Neutrophil (primary cell): ENCODE data around the gene NFIB.

Experiments
- H3K27ac ChIP-seq: fragments of 200-600 bp; sonication (generic); 2 replicates; pipeline ENCODE4 v1.5.1; 2016; ENCODE audit warnings: mild to moderate bottlenecking, moderate library complexity
- H3K27me3 ChIP-seq: fragments of 200-600 bp; sonication (generic); 2 replicates; pipeline ENCODE4 v1.6.0; 2016; ENCODE audit warnings: mild to moderate bottlenecking
- H3K36me3 ChIP-seq: fragments of 200-600 bp; sonication (generic); 2 replicates; pipeline ENCODE4 v1.5.1; 2017
- H3K4me1 ChIP-seq, 2 experiments: fragments of 200-600 bp in 1 of 2; sonication (generic) in 1 of 2; 1 replicate in 1 of 2; 2 replicates in 1 of 2; pipeline versions ENCODE4 v1.5.1 to v1.6.1; 2013 to 2016; ENCODE audit warnings: low read depth in 1 of 2, low read length in 1 of 2, mild to moderate bottlenecking in 1 of 2, moderate library complexity in 1 of 2; ENCODE audit not compliant: control insufficient read depth in 1 of 2, insufficient read depth in 1 of 2
- H3K4me3 ChIP-seq, 2 experiments: fragments of 200-600 bp in 1 of 2; sonication (generic) in 1 of 2; 1 replicate in 1 of 2; 2 replicates in 1 of 2; pipeline ENCODE4 v1.5.1; 2013 to 2016; ENCODE audit warnings: low read depth in 1 of 2, low read length in 1 of 2, mild to moderate bottlenecking in 1 of 2, moderate library complexity in 1 of 2
- H3K9me3 ChIP-seq: fragments of 200-600 bp; sonication (generic); 2 replicates; pipeline ENCODE4 v1.5.1; 2016
- CTCF ChIP-seq: fragments of 200-600 bp; sonication (generic); IDR thresholded peaks from 2 replicates; pipeline ENCODE4 v1.5.1; 2016; ENCODE audit warnings: antibody characterized with exemption

The NFIB gene

GRCh38 chr9:14066831-14067230 lies 247.1 kb downstream of the NFIB start:
- no peaks in the 10 kb centered on the region for H3K9me3 ChIP-seq
- TF ChIP-seq CTCF = no peak
- H3K27me3 ChIP-seq = no peaks in the 10 kb centered on the region
- H3K36me3 ChIP-seq = no peaks in the 10 kb centered on the region
- no peaks in the 10 kb centered on the region for H3K4me1 ChIP-seq
- no peak overlapping the region for H3K27ac ChIP-seq
- H3K4me3 ChIP-seq = no peak overlapping the region

GRCh38 chr9:14066032-14066431 lies 247.9 kb downstream of the NFIB start:
- Histone ChIP-seq H3K9me3 (no peaks in the 10 kb centered on the region), H3K27me3 (no peaks in the 10 kb centered on the region), H3K4me3 (no peak overlapping the region), H3K36me3 (no peaks in the 10 kb centered on the region), H3K4me1 (no peaks in the 10 kb centered on the region), H3K27ac (no peak overlapping the region)
- no peak for TF ChIP-seq CTCF

GRCh38 chr9:14064940-14065339 lies 249.0 kb downstream of the NFIB start:
- no peaks in the 10 kb centered on the region for H3K36me3 ChIP-seq
- H3K4me1 ChIP-seq = no peaks in the 10 kb centered on the region
- no peaks in the 10 kb centered on the region for H3K27me3 ChIP-seq
- H3K9me3 ChIP-seq = no peaks in the 10 kb centered on the region
- H3K27ac ChIP-seq = no peak overlapping the region
- no peak for TF ChIP-seq CTCF
- no peak overlapping the region for H3K4me3 ChIP-seq

- H3K27ac ChIP-seq = no peak overlapping the region
- H3K36me3 ChIP-seq = no peaks in the 10 kb centered on the region
- no peaks in the 10 kb centered on the region for H3K4me1 ChIP-seq
- H3K4me3 ChIP-seq = no peak overlapping the region
- H3K27me3 ChIP-seq = no peaks in the 10 kb centered on the region
- no peaks in the 10 kb centered on the region for H3K9me3 ChIP-seq
- no peak for TF ChIP-seq CTCF
Observed at GRCh38 chr9:14063756-14064155, 250.2 kb downstream of the NFIB start.

- no peak overlapping the region for H3K27ac ChIP-seq
Observed at GRCh38 chr9:14062586-14063221, 251.2 kb downstream of the NFIB start.

More at GRCh38 chr9:14062586-14063221, 251.2 kb downstream of the NFIB start:
- Histone ChIP-seq H3K27me3 (no peaks in the 10 kb centered on the region), H3K4me3 (no peak overlapping the region), H3K36me3 (no peaks in the 10 kb centered on the region), H3K9me3 (no peaks in the 10 kb centered on the region), H3K4me1 (no peaks in the 10 kb centered on the region)
- TF ChIP-seq CTCF = no peak
